ENCODE data around the gene FBXO27.
"Not testable (repeated sequence)": the region's sequence is repeated elsewhere in the genome, so short reads cannot be mapped to it uniquely, and the experiment has no call there.

FBXO27 gene

GRCh38 chr19:38990949-38991697 is 41.2 kb downstream of the FBXO27 start:
- no peak overlapping the region for H3K27ac ChIP-seq
- DNase-seq (ENCODE audit: low read depth, low spot score), result no peak

GRCh38 chr19:38989614-38990013 is 42.7 kb downstream of the FBXO27 start:
- DNase-seq (ENCODE audit: low read depth, low spot score); H3K27ac ChIP-seq: not testable (repeated sequence)

DNA sequence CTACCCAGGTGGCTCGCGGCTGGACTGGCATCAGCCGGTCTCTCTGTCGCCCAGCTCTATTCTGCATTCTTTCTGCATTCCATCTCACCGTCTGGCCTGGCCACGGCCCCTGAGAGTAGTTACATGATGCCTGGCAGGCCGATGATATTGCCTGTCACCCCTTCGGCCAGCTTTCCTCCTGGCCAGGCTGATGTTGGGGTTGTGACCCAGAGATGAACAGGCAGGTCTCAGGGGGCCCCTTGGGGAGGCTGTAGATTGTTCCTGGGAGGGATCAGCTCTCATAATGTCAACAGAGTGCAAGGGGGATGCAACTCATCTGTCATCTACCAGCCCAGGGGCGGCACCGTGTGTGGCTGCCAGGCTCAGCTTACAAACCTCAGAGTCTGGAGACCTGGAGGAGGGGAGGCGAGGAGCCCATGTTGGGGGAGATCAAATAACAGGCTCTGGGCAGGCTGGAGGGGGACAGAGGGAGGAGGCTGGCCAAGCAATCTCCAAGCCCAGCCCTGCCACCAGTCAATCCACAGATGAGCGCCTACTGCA is 43.2 kb downstream of the FBXO27 start:
- DNase-seq (ENCODE audit: low read depth, low spot score), result no peak
- H3K27ac ChIP-seq, result no peak overlapping the region

DNA sequence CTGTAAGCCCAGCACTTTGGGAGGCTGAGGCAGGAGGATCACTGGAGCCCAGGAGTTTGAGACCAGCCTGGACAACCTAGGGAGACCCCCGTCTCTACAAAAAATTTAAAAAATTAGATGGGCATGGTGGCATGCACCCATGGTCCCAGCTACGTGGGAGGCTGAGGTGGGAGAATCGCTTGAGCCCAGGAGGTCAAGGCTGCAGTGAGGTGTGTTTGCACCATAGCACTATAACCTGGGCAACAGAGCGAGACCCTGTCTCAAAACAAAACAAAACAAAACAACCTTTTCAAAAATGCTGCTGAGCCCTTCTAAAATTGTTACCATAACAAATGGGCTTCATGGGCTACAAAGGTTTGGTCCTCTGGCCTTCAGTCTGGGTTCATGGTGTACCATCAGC is 43.7 kb downstream of the FBXO27 start:
- not testable (repeated sequence) for H3K27ac ChIP-seq; DNase-seq (ENCODE audit: low read depth, low spot score)

DNA sequence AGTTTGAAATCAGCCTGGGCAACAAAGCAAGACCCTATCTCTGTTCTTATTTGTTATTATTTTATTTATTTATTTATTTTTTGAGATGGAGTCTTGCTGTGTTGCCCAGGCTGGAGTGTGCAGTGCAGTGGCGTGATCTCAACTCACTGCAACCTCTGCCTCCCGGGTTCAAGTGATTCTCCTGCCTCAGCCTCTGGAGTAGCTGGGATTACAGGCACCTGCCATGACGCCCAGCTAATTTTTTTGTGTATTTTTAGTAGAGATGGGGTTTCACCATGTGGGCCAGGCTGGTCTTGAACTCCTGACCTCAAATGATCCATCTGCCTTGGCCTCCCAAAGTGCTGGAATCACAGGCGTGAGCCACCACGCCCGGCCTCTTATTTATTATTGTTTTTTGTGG is 44.6 kb downstream of the FBXO27 start:
- H3K27ac ChIP-seq; DNase-seq (ENCODE audit: low read depth, low spot score): not testable (repeated sequence)

DNA sequence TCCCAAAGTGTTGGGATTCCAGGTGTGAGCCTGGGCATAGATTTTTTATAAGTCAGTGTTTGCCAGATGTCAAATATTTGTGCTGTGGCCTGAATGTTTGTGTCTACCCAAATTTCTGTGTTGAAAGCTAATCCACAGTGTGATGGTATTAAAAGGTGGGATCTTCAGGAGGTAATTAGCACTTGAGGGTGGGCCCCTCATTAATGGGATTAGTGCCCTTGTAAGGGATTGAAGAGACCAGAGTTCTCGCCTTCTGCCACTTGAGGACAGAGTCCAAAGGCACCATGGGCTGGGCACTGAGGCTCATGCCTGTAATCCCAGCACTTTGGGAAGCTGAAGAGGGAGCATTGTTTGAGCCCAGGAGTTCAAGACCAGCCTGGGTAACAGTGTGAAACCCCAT is 47.1 kb downstream of the FBXO27 start:
- no peak overlapping the region for H3K27ac ChIP-seq
- no peak for DNase-seq (ENCODE audit: low read depth, low spot score)

DNA sequence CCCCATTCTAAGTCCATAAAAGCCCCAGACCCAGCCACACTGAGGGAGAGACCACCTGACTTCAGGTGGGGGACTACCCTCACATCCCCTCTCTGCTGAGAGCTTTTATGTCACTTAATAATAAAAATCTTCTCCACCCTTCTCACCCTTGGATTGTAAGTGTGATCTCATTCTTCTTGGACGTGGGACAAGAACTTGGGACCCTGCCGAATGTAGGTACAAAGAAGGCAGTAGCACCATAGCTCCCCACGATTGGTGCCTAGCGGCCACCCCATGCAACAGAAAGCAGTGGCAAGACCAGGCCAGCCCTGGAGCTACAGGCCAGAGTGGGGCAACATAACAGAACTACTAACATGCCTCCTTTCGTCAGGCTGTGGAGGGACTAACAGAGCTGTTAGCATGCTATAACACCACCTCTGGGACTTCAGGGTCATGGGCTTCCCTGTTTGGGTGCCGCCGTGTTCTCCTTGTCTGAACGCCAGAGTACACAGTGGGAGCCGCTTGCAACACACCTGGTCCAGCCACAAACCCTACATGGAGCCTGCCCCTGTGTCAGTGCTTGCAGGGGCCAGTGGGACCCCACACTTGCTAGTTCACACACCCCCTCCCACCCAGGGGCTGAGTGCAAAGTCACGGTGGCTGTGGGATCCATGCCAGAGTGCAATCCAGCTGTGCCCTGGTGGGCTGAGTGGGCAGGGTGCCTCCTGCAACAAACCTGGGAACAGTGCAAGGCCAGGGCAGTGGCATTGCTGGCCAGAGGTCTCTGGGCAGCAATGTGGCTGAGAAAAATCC is 51.6 kb downstream of the FBXO27 start:
- no peak for DNase-seq (ENCODE audit: low read depth, low spot score)
- no peak overlapping the region for H3K27ac ChIP-seq

GRCh38 chr19:38979812-38980211 is 52.5 kb downstream of the FBXO27 start:
- no peak for DNase-seq (ENCODE audit: low read depth, low spot score)

DNA sequence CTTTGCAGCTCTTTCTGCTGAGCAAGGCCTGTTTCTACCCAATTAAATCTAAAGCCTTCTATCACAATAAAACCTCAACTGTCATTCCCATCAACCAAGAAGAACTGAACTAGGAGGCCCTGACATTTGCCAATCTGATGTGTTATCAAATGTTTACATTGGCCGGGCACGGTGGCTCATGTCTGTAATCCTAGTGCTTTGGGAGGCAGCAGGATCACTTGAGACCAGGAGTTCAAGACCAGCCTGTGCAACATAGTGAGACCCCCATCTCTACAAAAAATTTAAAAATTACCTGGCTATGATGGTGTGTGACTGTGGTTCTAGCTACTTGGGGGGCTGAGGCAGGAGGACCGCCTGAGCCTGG is 54.0 kb downstream of the FBXO27 start:
- no peak for DNase-seq (ENCODE audit: low read depth, low spot score)
- peak overlapping the region; percentile 45 for H3K27ac ChIP-seq

More at GRCh38 chr19:38979812-38980211, 52.5 kb downstream of the FBXO27 start:
- no peak overlapping the region for H3K27ac ChIP-seq

DNA sequence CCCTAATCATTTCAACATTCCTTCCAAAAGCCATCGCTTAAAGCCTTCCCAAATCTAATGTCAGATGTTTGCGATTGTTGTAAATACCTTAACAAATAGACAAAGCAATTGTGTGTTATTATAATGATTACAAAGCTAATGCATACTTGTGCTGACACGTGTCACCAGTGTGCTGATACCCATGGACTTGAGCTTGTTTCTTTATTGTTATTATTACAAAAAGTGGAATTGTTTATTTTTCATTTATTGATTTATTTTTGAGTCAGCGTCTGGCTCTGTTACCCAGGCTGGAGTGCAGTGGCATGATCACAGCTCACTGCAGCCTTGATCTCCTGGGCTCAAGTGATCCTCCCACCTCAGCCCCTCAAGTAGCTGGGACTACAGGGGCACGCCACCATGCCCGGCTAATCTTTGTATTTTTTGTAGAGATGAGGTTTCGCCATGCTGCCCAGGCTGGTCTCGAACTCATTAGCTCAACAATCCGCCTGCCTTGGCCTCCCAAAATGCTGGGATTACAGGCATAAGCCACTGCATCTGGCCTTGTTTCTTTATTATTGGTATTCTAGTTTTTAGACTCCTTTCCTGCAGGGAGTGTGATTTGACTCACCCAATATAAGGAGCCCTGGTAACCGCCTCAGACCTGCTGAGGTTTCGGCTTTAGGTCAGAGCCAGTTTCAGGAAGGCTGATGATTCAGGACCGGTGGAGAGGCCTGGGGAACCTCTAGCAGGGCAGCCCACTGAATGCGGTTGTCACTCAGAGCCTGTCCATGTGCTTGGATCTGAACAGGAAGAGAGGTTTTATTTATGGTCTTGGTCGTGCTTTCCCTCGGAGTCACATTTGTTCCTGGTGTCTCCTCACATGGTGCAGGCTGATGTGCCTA is 54.7 kb downstream of the FBXO27 start:
- H3K27ac ChIP-seq, result peak overlapping the region; percentile 45
- peak; percentile 45 for DNase-seq (ENCODE audit: low read depth, low spot score)

- DNase-seq (ENCODE audit: low read depth, low spot score), result no peak
- H3K27ac ChIP-seq, result peak overlapping the region; percentile 48
Observed at GRCh38 chr19:38975861-38976271, 56.5 kb downstream of the FBXO27 start.

- DNase-seq (ENCODE audit: low read depth, low spot score), result no peak
- peak within 1 kb of the TSS; percentile 48 for H3K27ac ChIP-seq
Observed at GRCh38 chr19:38975214-38975860, 57.0 kb downstream of the FBXO27 start, which contains the start of gene FBXO17. Gene FBXO17, minus strand, starts transcription at chr19:38975742. Its CDS starts 25,423 bp downstream, at chr19:38950319.

DNA sequence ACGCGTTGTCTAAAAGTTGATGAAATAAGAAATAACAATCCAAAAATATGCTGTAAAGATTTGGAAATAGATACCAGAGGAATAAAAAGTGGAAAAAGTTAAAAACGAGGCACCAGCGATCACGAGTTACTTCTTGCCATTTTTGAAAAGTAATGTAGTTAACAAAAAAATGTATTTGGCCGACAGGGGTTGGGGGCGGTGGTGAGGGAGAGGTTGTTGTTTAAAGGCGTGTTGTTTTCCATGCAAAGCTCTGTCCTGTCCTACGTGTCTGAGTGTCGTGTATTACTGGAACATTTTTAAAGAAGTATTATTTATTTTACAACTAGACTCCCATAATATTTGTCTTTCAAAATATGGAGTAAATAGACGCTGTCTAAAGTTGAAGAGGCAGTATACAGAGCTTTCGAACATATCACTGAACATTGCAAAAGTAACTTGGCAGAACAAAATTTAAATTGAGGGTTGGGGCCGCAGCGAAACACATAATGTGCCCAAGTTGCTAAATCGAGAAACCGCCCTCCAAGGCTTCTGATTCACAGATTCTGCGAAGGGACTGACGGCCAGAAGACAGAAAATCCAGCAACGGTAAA is 57.6 kb downstream of the FBXO27 start:
- DNase-seq (ENCODE audit: low read depth, low spot score), result no peak
- H3K27ac ChIP-seq, result peak overlapping the region; percentile 48
